DMS114 treated with DMSO at 0.1 percent for 48 hours (cell line): ENCODE data around the gene CKLF.
"Not testable (repeated sequence)": the region's sequence is repeated elsewhere in the genome, so short reads cannot be mapped to it uniquely, and the experiment has no call there.

ENCODE experiments used
- DNase-seq: peaks from one replicate; lab custom pipeline; 2025; ENCODE audit not compliant: unreplicated experiment; lab: John Stamatoyannopoulos, UW

The CKLF gene

DNA sequence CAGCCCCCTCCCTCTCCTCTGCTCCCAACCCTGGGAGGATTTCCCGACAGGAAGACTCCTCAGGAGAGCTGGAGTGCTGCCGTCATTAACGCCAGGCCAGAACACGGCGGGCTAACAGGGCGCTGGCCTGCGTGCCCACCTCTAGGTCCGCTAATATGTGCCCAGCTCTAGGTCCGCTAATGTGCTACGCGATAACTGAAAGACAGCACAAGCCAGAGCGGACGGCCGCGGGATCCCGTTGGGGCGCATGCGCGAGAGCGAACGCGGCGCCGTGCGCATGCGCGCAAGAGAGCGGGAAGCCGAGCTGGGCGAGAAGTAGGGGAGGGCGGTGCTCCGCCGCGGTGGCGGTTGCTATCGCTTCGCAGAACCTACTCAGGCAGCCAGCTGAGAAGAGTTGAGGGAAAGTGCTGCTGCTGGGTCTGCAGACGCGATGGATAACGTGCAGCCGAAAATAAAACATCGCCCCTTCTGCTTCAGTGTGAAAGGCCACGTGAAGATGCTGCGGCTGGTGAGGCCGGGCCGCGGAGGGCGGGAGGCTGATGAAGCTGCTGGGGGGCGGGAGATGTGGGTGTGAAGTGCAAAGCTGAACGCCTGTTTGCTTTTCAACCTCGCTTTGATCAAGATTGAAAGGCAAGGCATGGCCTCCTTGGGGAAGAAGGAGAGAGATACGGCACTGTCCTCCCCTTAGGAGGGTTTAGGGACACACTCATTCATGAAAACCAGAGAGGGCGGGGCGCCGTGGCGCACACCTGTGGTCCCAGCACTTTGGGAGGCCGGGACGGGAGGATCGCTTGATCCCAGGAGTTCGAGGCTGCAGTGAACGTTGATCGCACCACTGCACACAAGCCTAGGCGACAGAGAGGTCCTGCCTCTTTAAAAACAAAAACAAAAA, at the start of gene CKLF:
Gene CKLF, plus strand, starts transcription at position 291 of the 892 bp plus-strand sequence. Its CDS starts 140 bp downstream, at position 431.
- DNase-seq, result peak; percentile 86

DNA sequence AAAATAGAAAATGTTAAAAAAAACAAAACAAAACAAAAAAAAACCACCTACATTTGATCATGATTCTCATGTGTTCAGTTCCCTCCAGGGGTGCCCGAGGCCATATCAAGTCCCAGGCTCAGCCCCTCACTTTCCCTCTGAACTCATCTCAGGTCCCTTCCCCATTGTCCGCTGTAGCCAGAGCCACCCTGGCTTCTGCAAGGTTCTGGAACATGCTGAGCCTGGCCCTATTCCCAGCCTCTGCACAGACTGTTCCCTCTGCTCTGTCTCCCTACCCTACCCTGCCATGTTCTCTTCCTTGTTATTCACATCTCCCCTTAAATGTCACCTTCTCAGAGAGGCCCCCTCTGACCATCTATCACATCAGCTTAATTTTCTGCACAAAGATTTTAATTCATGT, 49.3 kb upstream of the CKLF start:
- no peak for DNase-seq

DNA sequence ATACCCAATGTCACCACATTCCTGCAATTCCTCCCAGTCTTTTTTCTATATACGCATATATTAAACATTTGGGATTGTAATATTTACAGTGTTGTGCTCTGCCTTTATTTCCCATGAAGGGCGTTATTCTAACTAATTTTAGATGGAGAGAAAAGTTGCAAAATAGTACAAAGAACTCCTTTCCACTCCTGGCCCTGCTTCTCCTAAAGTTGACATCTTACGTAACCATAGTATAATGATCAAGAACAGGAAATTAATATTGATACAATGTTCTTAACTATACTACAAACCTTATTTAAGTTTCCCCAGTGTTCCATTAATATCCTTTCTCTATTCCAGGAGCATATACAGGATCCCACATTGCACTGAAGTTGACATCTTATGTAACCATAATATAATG, 48.8 kb upstream of the CKLF start:
- DNase-seq, result no peak

DNA sequence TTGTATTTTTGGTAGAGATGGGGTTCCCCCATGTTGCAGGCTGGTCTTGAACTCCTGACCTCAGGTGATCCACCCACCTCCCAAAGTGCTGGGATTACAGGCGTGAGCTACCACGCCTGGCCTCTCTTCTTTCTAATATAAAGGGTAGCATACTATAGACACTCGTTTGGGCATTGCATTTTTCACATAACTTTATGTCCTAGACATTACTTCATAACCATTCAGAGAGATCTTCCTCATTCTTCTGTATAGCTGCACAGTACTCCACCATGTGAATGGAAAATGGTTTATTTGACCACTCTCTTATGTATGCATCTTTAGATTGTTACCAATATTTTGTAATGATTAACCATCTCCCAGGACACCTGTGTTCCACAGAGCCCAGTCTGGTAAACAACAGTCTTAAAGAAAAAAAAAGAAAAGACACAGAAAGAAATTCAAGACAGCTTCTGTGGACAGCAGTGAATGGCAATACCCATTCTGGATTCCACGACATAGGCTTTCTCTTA, 44.6 kb upstream of the CKLF start:
- DNase-seq, result no peak

DNA sequence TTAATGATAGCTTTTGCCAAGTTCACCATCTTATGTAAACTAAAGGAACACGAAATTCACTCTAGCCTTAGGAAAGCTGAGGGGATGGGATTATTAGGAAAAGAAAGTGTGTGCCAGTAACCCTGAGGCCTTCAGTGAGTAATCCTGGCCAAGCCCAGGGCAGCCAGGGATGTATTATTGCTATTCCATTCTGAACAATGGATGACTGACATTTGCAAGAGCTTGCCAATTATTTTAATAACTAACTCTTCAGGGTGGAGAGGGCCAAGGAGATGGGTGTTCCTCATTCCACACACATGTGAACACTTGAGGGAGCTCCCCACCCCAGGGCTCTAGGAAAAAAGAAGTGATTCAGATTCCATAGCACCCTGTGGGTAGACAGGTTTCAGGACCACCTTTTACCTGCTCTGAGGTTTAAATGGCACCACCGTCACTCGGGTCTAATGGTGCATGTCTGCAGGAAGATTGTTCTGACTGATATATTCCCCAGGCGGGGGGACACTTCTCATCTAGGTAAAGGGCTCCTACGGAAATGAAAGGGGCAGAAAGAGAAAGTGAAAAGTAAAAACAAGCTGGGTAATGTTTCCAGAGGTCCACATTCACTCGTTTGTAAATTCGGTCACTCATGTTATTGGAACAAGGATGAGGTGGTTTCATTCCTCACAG, 44.0 kb upstream of the CKLF start:
- DNase-seq, result no peak

- DNase-seq, result no peak
Measured at GRCh38 chr16:66508914-66509496, 43.4 kb upstream of the CKLF start.

DNA sequence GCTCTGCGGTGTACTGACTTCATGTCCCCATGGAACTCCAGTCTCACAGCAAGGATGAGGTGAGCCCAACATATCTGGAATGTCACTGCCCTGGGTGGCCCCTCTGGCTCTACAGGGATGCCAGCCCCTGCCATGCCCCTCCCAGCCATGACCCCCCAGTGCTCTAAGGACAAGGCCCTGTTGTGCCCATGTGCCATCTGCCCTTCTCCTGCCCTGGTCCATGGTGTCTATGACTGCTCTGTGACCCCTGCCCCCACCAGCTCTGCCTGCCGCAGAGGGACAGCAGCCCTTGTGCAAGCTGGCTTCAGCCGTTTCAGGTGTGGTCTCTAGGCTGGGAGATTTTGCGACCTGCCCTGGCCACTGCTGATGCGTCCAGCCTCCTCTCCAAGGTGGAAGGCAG, 42.8 kb upstream of the CKLF start:
- no peak for DNase-seq

DNA sequence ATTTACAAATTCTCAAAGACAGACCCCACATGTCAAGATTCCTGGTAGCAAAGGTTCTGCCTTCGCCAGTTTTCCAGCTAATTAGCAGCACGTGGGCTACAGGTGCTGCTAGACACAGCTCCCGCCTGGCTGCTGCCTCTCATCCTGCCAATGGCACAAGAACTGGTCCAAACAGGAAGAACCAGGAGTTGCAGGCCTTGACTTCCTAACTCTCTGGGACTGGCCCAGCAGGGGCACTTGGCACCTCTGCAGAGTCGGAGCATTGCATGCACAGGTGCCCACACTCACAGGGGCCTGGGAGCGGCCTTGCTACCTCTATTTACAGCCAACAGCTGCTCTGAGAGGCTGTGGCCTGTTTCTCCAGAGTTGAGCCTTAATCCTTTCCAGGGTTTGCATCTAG, 42.1 kb upstream of the CKLF start:
- no peak for DNase-seq

DNA sequence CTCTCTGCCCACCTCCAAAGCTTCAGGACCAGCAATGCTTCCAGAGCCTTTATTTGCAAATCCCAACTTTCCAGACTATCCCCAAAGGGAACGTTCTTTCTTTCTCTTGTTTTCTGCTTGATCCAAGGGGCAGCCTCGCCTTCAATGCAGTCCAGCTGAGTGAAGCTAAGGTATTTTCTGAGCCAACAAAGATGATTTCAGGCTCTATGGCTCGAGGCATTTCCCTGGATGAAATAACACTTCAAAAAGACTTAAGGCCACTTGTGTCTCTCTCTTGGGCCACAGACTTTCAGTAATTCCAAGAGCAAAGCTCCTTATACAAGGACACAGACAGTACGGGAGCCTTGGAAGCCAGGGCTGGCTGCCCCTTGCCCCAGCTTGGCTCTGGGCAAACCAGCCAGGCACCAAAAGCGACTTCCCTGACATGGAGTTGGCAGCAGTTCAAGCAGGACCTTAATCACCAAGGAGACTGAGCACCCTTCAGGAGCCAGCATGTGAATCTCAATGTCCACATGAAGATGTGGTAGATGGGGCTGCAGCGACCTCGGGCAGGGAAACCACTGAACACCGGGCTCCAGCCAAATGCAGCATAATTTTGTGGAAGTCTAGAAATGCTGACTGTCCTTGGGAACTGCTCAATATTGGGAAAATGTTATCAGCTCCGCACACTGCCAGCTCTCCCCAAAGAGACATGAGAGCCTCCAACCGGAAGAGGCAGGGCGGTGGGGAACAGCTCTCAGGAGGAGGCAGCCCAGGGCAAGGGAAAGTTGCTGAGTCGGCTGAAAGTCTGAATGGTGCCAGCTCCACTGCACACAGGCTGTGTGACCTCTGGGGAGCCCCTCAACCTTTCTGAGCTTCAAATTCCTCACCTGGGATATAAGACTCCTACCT, 41.4 kb upstream of the CKLF start:
- DNase-seq, result no peak

- no peak for DNase-seq
Measured at GRCh38 chr16:66511602-66512271, 40.6 kb upstream of the CKLF start.

DNA sequence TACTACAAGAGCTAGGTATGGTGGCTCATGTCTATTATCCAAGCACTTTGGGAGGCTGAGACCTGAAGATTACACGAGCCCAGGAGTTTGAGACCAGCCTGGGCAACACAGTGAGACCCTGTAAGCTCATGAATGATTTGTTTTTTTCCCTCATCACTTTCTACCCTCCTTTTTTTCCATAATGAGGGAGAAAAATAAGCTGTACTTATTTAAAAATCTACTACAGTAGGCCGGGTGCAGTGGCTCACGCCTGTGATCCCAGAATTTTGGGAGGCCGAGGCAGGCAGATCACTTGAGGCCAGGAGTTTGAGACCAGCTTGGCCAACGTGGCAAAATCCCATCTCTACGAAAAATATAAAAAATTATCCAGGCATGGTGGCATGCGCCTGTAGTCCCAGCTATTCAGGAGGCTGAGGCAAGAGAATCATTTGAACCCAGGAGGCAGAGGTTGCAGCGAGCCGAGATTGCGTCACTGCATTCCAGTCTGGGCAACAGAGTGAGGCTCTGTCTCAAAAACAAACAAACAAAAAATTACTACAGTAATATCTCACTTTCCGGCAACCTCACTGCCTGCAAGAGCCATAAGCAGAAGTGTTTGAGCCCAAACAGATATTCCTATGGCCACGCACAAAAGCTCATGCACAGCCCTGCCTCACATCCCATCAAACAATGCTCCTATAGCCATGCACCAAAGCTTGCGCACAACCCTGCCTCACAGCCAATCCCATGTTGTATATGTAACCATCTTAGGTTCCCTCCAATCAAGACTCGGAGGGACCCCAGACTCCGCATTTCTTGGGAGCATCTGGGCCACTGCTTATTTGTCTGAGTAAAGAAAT, 39.9 kb upstream of the CKLF start:
- no peak for DNase-seq

DNA sequence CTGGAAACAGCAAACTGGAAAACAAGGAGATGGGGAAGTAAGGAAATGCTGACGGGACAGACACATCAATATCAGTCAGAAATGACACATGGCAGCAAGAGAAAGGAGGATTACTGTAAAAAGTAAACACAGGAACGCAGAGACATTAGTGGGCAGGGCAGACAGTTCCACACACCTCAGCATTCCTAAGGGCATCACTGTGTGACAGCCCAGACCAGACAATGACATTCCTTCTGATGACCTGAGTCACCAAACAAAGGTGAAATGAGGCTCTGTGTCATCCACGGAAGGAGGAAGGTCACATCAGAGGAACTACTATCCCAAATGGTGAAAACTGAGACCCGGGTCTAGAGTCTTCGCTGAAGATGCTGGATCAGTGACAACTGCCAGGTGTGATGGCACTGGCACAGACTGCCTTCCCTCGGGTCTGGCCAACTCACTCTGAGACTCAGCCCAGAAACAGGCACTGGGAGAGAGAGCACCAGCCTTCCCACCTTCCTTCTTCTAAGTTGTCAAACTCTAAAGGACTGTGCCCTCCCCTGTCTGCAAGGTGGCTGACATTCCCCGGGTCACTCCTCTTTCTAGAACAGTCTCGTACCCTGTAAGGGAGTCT, 39.2 kb upstream of the CKLF start:
- no peak for DNase-seq

DNA sequence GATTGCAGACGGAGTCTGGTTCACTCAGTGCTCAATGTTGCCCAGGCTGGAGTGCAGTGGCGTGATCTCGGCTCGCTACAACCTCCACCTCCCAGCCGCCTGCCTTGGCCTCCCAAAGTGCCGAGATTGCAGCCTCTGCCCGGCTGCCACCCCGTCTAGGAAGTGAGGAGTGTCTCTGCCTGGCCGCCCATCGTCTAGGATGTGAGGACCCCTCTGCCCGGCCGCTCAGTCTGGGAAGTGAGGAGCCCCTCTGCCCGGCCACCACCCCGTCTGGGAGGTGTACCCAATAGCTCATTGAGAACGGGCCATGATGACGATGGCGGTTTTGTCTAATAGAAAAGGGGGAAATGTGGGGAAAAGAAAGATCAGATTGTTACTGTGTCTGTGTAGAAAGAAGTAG, 38.0 kb upstream of the CKLF start:
- not testable (repeated sequence) for DNase-seq

DNA sequence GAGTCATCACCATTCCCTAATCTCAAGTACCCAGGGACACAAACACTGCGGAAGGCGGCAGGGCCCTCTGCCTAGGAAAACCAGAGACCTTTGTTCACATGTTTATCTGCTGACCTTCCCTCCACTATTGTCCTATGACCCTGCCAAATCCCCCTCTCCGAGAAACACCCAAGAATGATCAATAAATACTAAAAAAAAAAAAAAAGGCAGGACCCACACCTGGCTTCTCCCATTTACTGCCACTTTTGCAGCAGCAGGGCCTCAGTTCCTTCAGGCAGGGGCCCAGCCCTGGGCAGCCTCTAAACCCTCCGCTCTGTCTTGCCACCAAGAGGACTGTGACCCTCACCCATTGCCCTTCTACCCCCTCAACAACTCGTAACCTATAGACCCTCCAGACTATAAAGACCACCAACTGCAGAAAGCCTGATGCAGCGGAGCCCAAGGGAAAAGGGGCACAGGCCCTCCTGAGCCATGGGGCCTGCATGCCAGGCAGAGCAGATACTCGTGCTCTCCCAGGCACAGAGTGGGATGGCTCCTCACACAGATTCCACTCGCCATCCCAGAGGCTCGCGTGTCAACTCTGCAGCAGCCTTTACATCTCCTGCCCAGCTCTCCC, 37.3 kb upstream of the CKLF start:
- not testable (repeated sequence) for DNase-seq

GRCh38 chr16:66515596-66516508, 36.5 kb upstream of the CKLF start:
- DNase-seq, result no peak

GRCh38 chr16:66516509-66516807, 35.9 kb upstream of the CKLF start:
- DNase-seq, result no peak

DNA sequence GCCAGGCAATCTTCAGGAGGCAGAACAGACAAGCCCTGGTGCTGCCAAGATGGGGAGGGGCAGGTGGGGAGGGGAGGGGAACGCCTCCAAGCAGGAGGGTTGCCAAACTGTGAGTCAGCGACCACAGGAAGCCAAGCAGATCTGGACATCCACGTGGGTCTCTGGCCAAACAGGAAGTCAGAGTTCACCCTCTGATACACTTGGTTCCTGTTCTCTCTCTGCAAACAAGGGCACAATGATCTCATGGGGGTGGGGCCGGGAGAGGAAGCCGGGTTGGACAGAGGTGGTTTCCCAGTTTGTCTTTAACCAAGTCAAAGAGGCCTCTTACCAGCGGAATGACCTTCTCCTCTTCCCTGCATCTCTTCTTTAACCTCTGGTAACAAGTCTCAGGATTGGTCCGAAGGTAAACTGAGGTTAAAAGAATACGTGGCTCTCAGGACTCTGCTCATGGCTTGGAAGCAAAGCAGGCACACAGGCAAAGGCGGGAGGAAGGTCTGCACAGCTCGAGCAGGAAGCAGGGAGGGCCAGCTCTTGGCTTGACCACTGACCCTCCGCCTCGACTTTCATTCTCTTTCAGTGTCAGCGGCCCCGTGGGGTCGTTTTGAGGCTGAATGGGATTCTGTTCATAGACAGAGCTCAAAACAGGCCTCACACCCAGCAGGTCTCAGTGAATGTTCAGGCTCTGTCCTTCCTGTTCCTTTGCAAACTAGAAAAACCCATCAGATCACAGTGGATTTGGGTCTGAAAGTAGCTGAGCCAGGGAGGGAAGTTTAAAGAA, 35.4 kb upstream of the CKLF start:
- no peak for DNase-seq
